ENCODE measurements around the gene TMEM30B. TPM values are rescaled to one million over a fixed set of nuclear protein-coding genes. Genes with fewer than 3 reads are reported as not detected.

Gene TMEM30B, protein sequence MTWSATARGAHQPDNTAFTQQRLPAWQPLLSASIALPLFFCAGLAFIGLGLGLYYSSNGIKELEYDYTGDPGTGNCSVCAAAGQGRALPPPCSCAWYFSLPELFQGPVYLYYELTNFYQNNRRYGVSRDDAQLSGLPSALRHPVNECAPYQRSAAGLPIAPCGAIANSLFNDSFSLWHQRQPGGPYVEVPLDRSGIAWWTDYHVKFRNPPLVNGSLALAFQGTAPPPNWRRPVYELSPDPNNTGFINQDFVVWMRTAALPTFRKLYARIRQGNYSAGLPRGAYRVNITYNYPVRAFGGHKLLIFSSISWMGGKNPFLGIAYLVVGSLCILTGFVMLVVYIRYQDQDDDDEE
- polyA plus RNA-seq (2013) = 13.0 and 14.0 TPM in 2 replicates

DNA sequence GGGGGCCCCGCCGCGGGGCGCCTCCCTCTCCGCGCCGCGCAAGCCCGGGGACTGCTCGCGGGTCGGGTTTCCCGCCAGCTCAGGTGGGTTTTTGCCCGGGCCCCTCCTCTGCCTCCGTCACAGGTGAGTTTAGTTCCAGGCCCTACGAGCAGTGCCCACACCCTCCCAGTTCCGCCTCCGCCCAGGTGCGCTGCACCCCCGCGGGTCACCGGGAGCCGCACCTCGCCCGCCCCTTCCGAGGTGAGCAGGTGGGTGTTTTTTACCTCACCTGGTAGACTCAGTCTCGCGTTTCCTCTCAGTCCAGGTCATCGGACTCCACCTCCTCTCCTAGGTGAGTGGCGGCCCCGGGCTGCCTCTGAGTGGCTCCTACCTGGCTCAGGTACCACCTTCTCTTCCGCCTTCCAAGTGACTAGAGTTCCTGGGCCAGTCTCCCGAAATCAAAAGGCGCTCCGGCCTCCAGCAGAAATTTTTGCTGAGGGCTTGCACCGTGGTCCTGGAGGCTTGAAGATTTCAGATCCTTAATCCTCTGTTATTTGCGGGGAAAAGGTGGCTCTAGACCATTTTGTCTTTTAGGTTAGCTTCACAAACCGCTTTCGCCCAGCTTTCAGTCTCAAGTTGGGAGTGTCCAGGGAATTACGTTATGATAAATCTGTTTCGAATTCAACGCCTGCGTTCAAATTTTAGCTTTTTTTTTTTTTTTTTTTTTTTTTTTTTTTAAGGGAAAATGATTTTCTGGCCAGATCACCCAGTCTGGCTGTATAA lies at the start of gene TMEM30B:
Gene TMEM30B (minus strand): TSS at position 153 of the 762 bp plus-strand sequence. CDS start 191 bp downstream, outside the sequence.
- Histone ChIP-seq H3K79me2 (ENCODE audit: control insufficient read depth, insufficient read depth, low read length, poor library complexity) (peaks cover 4% of the 10 kb centered on the region), H2AFZ (ENCODE audit: insufficient read depth, low read length, poor library complexity) (peak within 1 kb of the TSS; percentile 89), H4K12ac (ENCODE audit: low read depth, low read length) (peak within 1 kb of the TSS; percentile 70), H3K14ac (ENCODE audit: low read length) (peak within 1 kb of the TSS; percentile 76), H2BK5ac (ENCODE audit: low read depth, low read length, poor library complexity) (peak within 1 kb of the TSS; percentile 53), H3K9me3 (ENCODE audit: insufficient read depth, low read depth, low read length) (peaks cover 8% of the 10 kb centered on the region), H3K27ac (ENCODE audit: low read depth, low read length) (peak within 1 kb of the TSS; percentile 43), H3K18ac (ENCODE audit: low read length) (peak within 1 kb of the TSS; percentile 6), H2BK120ac (ENCODE audit: insufficient read depth, low read length, poor library complexity) (peak within 1 kb of the TSS; percentile 77), H4K91ac (ENCODE audit: low read depth, low read length) (peak within 1 kb of the TSS; percentile 78), H2BK12ac (ENCODE audit: low read length) (no peak within 1 kb of the TSS), H3K4me3 (ENCODE audit: low read depth, low read length) (peak within 1 kb of the TSS; percentile 76), H3K4me1 (ENCODE audit: control insufficient read depth in 1 of 2, insufficient read depth in 2 of 2, low read length in 2 of 2) (peaks cover 4 to 9% of the 10 kb centered on the region in 2 experiments), H3K27me3 (ENCODE audit: insufficient read depth, low read length) (no peaks in the 10 kb centered on the region), H3K23ac (ENCODE audit: low read length) (no peak within 1 kb of the TSS), H4K8ac (ENCODE audit: low read depth, low read length) (peak within 1 kb of the TSS; percentile 94), H3K79me1 (ENCODE audit: low read length) (peaks cover 9% of the 10 kb centered on the region), H3K9ac (ENCODE audit: low read length) (peak within 1 kb of the TSS; percentile 83), H2AK5ac (ENCODE audit: low read length) (no peak within 1 kb of the TSS), H3K36me3 (ENCODE audit: control insufficient read depth in 1 of 2, insufficient read depth in 2 of 2, low read length in 2 of 2) (no peaks in the 10 kb centered on the region), H3K4ac (ENCODE audit: low read depth, low read length) (peak within 1 kb of the TSS; percentile 17), H3K4me2 (ENCODE audit: low read length) (peak within 1 kb of the TSS; percentile 78)
- peak; percentile 89 to 90 for DNase-seq
- WGBS (ENCODE audit: extremely low coverage, insufficient coverage, insufficient read length) = no CpG with 5 or more reads among the region's 43 CpGs

DNA sequence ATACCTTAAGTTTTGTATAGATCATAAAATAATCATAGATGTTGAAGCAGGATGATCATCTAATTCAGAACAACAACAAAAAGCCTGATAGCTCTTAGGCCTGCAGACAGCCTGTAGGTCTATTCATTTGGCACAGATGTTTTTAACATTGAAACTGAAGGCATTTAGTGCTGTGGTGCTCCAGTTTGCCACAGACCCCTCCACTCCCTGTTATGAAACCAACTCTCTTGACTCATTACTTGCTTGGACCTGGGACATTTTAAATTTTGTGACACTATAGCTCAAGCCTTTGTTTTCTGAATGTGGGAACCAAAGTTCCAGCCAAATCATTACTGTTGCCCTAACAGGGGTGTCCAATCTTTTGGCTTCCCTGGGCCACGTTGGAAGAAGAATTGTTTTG lies 49.4 kb upstream of the TMEM30B start:
- Histone ChIP-seq H2BK12ac (ENCODE audit: low read length) (no peak overlapping the region), H2BK120ac (ENCODE audit: insufficient read depth, low read length, poor library complexity) (no peak overlapping the region), H3K36me3 (ENCODE audit: control insufficient read depth in 1 of 2, insufficient read depth in 2 of 2, low read length in 2 of 2) (peaks cover 0 to 3% of the 10 kb centered on the region in 2 experiments), H3K9me3 (ENCODE audit: insufficient read depth, low read depth, low read length) (no peaks in the 10 kb centered on the region), H2AFZ (ENCODE audit: insufficient read depth, low read length, poor library complexity) (no peak overlapping the region), H3K4ac (ENCODE audit: low read depth, low read length) (peak overlapping the region; percentile 50), H3K27me3 (ENCODE audit: insufficient read depth, low read length) (no peaks in the 10 kb centered on the region), H4K12ac (ENCODE audit: low read depth, low read length) (no peak overlapping the region), H3K4me3 (ENCODE audit: low read depth, low read length) (no peak overlapping the region), H4K8ac (ENCODE audit: low read depth, low read length) (no peak overlapping the region), H3K9ac (ENCODE audit: low read length) (no peak overlapping the region), H3K79me2 (ENCODE audit: control insufficient read depth, insufficient read depth, low read length, poor library complexity) (peaks cover 11% of the 10 kb centered on the region), H4K91ac (ENCODE audit: low read depth, low read length) (no peak overlapping the region), H3K14ac (ENCODE audit: low read length) (no peak overlapping the region), H3K4me2 (ENCODE audit: low read length) (no peak overlapping the region), H3K23ac (ENCODE audit: low read length) (no peak overlapping the region), H2AK5ac (ENCODE audit: low read length) (no peak overlapping the region), H3K79me1 (ENCODE audit: low read length) (peaks cover 7% of the 10 kb centered on the region), H3K27ac (ENCODE audit: low read depth, low read length) (no peak overlapping the region), H3K18ac (ENCODE audit: low read length) (no peak overlapping the region), H3K4me1 (ENCODE audit: control insufficient read depth in 1 of 2, insufficient read depth in 2 of 2, low read length in 2 of 2) (peaks cover 11 to 13% of the 10 kb centered on the region in 2 experiments), H2BK5ac (ENCODE audit: low read depth, low read length, poor library complexity) (no peak overlapping the region)
- WGBS (ENCODE audit: extremely low coverage, insufficient coverage, insufficient read length) = no CpG with 5 or more reads among the region's 1 CpG
- no peak for DNase-seq

DNA sequence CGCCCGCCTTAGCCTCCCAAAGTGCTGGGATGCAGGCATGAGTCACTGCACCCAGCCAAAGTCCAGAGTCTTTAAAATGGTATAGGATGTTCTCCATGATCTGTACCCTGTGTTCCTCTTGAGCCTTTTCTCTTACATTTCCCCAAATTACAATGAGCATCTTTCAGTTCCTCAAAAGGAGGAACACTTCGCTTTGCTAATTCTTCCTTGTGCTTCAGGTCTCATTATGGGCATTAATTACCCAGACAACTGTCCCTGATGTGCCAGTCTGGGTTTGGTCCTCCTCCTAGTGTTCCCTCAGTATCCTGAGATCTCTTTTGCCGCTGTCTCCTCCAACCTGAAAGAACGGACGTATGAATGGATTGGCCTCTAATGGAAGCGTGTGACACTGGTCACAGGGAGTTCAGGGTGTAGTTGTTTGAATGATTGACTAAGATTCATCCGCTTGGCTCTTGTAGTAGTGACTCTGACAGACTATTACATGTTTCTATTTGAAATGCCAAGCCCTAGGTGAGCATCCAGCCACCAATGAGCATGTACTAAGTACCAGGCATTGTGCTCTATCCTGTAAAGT lies 48.4 kb upstream of the TMEM30B start:
- Histone ChIP-seq H3K14ac (ENCODE audit: low read length) (no peak overlapping the region), H3K4me3 (ENCODE audit: low read depth, low read length) (no peak overlapping the region), H3K4me2 (ENCODE audit: low read length) (no peak overlapping the region), H3K79me2 (ENCODE audit: control insufficient read depth, insufficient read depth, low read length, poor library complexity) (peaks cover 11% of the 10 kb centered on the region), H4K12ac (ENCODE audit: low read depth, low read length) (no peak overlapping the region), H2AFZ (ENCODE audit: insufficient read depth, low read length, poor library complexity) (no peak overlapping the region), H3K23ac (ENCODE audit: low read length) (no peak overlapping the region), H4K8ac (ENCODE audit: low read depth, low read length) (no peak overlapping the region), H2AK5ac (ENCODE audit: low read length) (no peak overlapping the region), H2BK120ac (ENCODE audit: insufficient read depth, low read length, poor library complexity) (no peak overlapping the region), H4K91ac (ENCODE audit: low read depth, low read length) (no peak overlapping the region), H3K18ac (ENCODE audit: low read length) (no peak overlapping the region), H3K27me3 (ENCODE audit: insufficient read depth, low read length) (no peaks in the 10 kb centered on the region), H2BK12ac (ENCODE audit: low read length) (no peak overlapping the region), H3K79me1 (ENCODE audit: low read length) (peaks cover 7% of the 10 kb centered on the region), H2BK5ac (ENCODE audit: low read depth, low read length, poor library complexity) (no peak overlapping the region), H3K4me1 (ENCODE audit: control insufficient read depth in 1 of 2, insufficient read depth in 2 of 2, low read length in 2 of 2) (peaks cover 11 to 13% of the 10 kb centered on the region in 2 experiments), H3K4ac (ENCODE audit: low read depth, low read length) (peak overlapping the region; percentile 76), H3K9me3 (ENCODE audit: insufficient read depth, low read depth, low read length) (no peaks in the 10 kb centered on the region), H3K36me3 (ENCODE audit: control insufficient read depth in 1 of 2, insufficient read depth in 2 of 2, low read length in 2 of 2) (peaks cover 0 to 3% of the 10 kb centered on the region in 2 experiments), H3K27ac (ENCODE audit: low read depth, low read length) (no peak overlapping the region), H3K9ac (ENCODE audit: low read length) (no peak overlapping the region)
- no peak for DNase-seq
- WGBS (ENCODE audit: extremely low coverage, insufficient coverage, insufficient read length) = no CpG with 5 or more reads among the region's 8 CpGs

DNA sequence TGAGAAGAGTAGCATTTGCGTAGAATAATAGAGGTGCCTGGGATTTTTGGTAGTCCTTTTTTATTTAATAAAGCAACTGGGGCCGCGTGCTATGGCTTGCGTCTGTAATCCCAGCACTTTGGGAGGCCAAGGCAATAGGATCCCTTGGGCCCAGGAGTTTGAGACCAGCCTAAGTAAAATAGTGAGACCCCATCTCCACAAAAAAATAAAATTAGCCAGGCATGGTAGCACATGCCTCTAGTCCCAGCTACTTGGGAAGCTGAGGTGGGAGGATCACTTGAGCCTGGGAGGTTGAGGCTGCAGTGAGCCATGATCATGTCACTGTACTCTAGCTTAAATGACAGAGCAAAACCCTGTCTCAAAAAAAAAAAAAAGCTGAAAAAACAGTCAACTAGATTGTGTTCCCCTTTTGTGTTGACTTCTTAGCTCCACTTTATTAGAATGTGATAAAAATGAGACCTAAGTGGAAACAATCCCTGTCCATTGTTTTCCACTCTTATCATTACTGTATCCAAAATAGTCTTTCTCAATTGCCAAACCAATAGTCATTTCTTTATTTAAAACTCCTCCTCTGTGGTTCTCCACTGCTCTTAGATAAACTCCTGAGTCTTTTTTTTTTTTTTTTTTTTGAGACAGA lies 47.6 kb upstream of the TMEM30B start:
- no peak overlapping the region for H3K4me3 ChIP-seq (ENCODE audit: low read depth, low read length)
- no peak overlapping the region for H3K4ac ChIP-seq (ENCODE audit: low read depth, low read length)
- no peak overlapping the region for H2AK5ac ChIP-seq (ENCODE audit: low read length)
- H3K27me3 ChIP-seq (ENCODE audit: insufficient read depth, low read length) = no peaks in the 10 kb centered on the region
- H3K4me1 ChIP-seq (ENCODE audit: control insufficient read depth in 1 of 2, insufficient read depth in 2 of 2, low read length in 2 of 2) = peaks cover 7 to 10% of the 10 kb centered on the region in 2 experiments
- H3K14ac ChIP-seq (ENCODE audit: low read length) = no peak overlapping the region
- no peak overlapping the region for H3K18ac ChIP-seq (ENCODE audit: low read length)
- no peak overlapping the region for H4K8ac ChIP-seq (ENCODE audit: low read depth, low read length)
- H3K36me3 ChIP-seq (ENCODE audit: control insufficient read depth in 1 of 2, insufficient read depth in 2 of 2, low read length in 2 of 2) = no peaks in the 10 kb centered on the region
- H2BK5ac ChIP-seq (ENCODE audit: low read depth, low read length, poor library complexity) = no peak overlapping the region
- no peak overlapping the region for H3K27ac ChIP-seq (ENCODE audit: low read depth, low read length)
- H3K4me2 ChIP-seq (ENCODE audit: low read length) = no peak overlapping the region
- H3K79me1 ChIP-seq (ENCODE audit: low read length) = peaks cover 4% of the 10 kb centered on the region
- no peak overlapping the region for H3K9ac ChIP-seq (ENCODE audit: low read length)
- 100% methylated on average over 1 of the region's 4 CpGs for WGBS (ENCODE audit: extremely low coverage, insufficient coverage, insufficient read length)
- H3K9me3 ChIP-seq (ENCODE audit: insufficient read depth, low read depth, low read length) = no peaks in the 10 kb centered on the region
- no peak overlapping the region for H2BK12ac ChIP-seq (ENCODE audit: low read length)
- H2BK120ac ChIP-seq (ENCODE audit: insufficient read depth, low read length, poor library complexity) = no peak overlapping the region
- H4K91ac ChIP-seq (ENCODE audit: low read depth, low read length) = no peak overlapping the region
- no peak overlapping the region for H4K12ac ChIP-seq (ENCODE audit: low read depth, low read length)
- no peak for DNase-seq
- peaks cover 9% of the 10 kb centered on the region for H3K79me2 ChIP-seq (ENCODE audit: control insufficient read depth, insufficient read depth, low read length, poor library complexity)
- H2AFZ ChIP-seq (ENCODE audit: insufficient read depth, low read length, poor library complexity) = no peak overlapping the region
- no peak overlapping the region for H3K23ac ChIP-seq (ENCODE audit: low read length)
